ENCODE measurements around the gene ANKS1A. TPM values are rescaled to one million over a fixed set of nuclear protein-coding genes. Genes with fewer than 3 reads are reported as not detected.
"Not testable (repeated sequence)": the region's sequence is repeated elsewhere in the genome, so short reads cannot be mapped to it uniquely, and the experiment has no call there.

The ANKS1A gene, protein sequence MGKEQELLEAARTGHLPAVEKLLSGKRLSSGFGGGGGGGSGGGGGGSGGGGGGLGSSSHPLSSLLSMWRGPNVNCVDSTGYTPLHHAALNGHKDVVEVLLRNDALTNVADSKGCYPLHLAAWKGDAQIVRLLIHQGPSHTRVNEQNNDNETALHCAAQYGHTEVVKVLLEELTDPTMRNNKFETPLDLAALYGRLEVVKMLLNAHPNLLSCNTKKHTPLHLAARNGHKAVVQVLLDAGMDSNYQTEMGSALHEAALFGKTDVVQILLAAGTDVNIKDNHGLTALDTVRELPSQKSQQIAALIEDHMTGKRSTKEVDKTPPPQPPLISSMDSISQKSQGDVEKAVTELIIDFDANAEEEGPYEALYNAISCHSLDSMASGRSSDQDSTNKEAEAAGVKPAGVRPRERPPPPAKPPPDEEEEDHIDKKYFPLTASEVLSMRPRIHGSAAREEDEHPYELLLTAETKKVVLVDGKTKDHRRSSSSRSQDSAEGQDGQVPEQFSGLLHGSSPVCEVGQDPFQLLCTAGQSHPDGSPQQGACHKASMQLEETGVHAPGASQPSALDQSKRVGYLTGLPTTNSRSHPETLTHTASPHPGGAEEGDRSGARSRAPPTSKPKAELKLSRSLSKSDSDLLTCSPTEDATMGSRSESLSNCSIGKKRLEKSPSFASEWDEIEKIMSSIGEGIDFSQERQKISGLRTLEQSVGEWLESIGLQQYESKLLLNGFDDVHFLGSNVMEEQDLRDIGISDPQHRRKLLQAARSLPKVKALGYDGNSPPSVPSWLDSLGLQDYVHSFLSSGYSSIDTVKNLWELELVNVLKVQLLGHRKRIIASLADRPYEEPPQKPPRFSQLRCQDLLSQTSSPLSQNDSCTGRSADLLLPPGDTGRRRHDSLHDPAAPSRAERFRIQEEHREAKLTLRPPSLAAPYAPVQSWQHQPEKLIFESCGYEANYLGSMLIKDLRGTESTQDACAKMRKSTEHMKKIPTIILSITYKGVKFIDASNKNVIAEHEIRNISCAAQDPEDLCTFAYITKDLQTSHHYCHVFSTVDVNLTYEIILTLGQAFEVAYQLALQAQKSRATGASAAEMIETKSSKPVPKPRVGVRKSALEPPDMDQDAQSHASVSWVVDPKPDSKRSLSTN
- polyA plus RNA-seq (ENCODE audit: insufficient read length in 4 of 4), result 10 to 100 TPM; 37.4 to 49.0 (median 44.5) TPM

- peak; percentile 71 to 82 (median 73) for DNase-seq (ENCODE audit: low read depth in 4 of 4, low spot score in 3 of 4)
Measured at GRCh38 chr6:34888874-34889555, at the start of gene ANKS1A. TSS of gene ANKS1A (plus strand) at chr6:34889255. CDS start at chr6:34889403, 148 bp downstream.

DNA sequence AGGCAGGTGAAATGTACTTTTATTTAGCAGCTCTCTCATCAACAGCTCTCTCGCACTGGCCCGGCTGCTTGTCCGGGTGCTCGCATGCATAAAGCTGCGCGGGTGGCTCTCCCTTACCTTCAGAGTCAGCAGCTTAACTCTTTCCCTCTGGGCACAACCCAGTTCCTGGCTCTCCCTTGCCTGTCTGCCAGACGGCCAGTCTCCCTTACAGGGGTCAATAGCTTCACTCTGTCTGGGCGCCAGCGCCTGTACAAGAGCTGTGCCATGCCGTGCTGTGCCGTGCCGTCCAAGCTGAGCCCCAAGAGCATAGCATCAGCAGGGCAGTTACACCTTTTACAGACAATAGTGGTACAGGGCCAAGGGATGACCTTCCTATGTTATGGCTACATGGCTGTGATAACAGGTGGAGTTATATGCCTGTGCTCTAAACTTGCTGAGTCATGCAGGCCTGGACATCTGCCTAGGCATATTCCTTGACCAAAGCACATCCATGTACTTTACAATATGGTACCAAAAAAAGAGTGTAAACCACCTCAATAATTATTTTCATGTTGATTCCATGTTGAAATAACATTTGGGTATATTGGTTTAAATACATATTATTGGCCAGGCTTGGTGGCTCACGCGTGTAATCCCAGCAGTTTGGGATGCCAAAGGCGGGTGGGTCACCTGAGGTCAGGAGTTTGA is 49.2 kb upstream of the ANKS1A start:
- DNase-seq (ENCODE audit: low read depth in 4 of 4, low spot score in 3 of 4), result no peak

- DNase-seq (ENCODE audit: low read depth in 4 of 4, low spot score in 3 of 4), result not testable (repeated sequence)
Measured at GRCh38 chr6:34849066-34849465, 40.0 kb upstream of the ANKS1A start.

DNA sequence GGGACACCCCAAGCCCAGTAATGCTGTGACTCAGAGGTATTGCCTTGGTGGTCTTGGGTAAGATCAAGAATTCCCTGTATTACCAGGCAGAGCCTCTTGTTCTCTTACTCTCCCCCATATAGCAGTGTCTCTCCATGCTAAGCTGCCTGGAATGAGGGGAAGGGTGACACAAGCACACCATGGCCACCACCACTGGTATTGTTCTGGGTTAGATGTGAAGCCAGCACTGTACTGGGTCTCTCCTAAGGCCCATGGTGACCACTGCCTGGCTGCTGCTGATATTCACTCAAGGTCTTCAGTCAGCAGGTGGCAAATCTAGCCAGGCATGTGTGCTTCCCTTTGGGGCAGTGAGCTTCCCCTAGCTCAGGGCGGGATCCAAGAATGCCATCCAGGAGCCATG is 37.7 kb upstream of the ANKS1A start:
- DNase-seq (ENCODE audit: low read depth in 4 of 4, low spot score in 3 of 4), result no peak

DNA sequence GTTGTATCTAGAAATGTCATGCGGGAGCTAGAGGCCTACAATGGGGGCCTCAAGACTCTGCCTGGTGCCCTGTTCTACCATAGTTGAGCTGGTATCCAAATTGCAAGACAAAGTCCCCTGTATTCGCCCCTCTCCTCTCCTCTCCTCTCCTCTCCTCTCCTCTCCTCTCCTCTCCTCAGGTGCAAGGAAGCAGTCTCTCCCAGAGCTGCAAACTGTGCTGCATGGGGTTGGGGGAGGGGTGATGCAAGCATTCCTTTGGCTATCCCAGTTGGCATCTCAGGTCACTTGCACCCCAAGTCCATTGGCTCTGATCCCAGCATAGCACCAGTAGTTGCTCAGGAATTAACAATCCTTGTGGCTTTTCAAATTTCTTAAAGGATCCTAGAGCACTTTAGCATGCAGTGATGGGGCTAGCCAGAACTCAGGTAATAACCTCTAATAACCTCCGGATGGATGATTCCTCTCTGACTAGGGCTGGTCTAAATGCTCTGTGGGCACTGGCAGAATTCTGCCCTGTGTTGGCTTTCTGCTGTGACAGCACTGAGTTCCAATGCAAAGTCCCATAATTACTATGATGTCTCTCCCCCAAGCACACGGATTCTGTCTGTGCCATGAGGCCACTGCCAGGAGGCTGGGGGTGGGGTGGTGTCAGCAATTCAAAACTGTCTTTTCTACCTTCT is 36.5 kb upstream of the ANKS1A start:
- DNase-seq (ENCODE audit: low read depth in 4 of 4, low spot score in 3 of 4), result no peak

DNA sequence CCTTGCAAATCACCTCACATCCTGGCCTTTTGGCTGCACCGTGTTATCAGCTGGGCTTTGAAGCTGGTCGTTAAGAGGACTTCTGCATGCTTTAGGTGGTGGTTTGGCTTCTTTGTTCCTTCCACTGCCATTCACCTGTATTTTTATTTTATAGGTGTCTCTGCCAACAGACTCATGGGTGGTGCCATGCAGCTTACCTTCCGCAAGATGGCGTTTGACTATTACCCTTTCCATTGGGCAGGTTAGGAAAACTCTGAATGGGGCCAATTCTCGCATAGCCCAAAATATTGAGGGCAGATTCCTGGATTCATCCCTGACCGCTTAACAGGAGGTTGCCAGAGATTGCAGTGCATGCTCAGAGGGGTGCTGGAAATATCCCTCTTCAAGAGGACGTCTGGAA is 33.6 kb upstream of the ANKS1A start:
- no peak for DNase-seq (ENCODE audit: low read depth in 4 of 4, low spot score in 3 of 4)

GRCh38 chr6:34858681-34859080 is 30.4 kb upstream of the ANKS1A start:
- DNase-seq (ENCODE audit: low read depth in 4 of 4, low spot score in 3 of 4), result no peak

DNA sequence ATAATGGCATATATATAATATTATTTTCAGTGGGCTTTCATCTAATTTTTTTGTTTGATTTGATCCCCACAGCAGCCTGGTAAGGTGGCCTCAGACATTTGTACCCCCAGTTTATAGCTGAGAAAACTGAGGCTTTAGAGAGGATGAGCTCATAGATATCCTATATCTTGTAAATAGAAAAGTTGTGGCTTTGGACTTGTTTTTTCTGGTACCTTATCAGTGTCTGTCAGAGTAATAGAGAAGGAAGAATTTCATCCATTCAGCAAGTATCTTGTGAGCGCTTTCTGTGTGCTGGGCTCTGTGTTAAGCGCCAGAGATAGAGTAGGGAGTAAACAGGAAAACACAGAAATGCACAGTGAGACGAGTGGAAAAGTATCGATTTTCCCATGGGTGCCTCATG is 29.1 kb upstream of the ANKS1A start:
- DNase-seq (ENCODE audit: low read depth in 4 of 4, low spot score in 3 of 4), result no peak

DNA sequence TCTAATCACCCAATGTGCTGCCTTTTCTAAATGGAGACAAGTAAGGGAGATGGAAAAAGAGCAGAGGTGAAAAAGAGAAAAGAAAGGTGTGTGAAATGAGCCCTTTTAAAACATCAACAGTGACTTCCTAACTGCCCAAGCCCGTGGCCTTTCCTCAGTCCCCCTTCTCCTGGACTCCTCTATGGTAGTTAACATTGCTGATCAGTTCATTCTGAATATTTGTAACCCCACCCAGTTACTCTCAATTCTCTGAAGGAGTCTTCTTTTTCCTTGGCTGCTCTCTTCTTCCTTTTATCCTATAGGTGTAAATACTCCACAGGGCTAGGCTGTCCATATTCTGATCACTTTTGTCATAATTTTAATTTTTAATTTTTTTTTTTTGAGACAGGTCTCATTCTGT is 28.3 kb upstream of the ANKS1A start:
- no peak for DNase-seq (ENCODE audit: low read depth in 4 of 4, low spot score in 3 of 4)

DNA sequence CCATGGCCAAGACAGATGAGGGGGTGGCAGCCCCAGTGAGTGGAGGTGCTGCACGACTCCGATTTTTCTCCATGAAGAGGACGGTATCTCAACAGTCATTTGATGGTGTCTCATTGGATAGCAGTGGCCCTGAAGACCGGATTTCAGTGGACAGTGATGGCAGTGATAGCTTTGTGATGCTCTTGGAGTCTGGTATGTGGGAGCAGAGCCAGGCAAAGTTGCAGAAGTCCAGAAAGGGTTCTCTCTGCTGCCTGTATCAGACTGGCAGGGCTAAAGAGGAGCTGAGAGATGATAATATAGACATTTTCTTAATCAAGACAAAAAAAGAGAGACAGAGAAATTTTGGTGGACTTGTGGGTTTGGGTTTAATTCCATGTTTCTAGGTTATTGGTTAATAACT is 25.0 kb upstream of the ANKS1A start:
- DNase-seq (ENCODE audit: low read depth in 4 of 4, low spot score in 3 of 4), result no peak

DNA sequence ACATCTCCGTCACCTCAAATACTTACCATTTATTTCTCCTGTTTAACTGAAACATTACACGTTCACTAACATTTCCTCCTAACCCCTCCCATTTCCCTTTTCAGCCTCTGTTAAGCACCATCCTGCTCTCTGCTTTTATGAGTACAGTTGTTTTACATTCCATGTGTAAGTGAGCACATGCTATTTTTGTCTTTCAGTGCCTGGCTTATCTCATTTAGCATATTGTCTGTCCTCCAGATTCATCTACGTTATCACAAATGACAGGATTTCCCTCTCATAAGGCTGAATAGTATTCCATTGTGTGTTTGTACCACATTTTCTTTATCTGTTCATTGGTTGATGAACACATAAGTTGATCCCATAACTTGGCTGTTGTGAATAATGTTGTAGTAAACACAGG is 23.9 kb upstream of the ANKS1A start:
- DNase-seq (ENCODE audit: low read depth in 4 of 4, low spot score in 3 of 4), result no peak

DNA sequence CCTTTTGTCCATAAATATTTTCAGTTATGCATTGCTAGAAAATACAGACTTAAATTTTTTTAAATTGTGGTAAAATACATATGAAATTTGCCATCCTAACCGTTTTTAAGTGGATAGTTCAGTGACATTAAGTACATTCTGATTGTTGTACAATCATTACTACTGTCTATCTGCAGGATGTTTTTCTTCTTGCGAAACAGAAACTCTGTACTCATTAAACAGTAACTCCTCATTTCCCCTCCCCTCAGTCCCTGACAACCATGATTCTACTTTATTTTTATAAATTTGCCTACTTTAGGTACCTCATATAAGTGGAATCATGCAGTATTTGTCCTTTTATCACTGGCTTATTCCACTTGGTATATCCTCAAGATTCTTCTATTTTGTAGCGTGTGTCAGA is 22.5 kb upstream of the ANKS1A start:
- no peak for DNase-seq (ENCODE audit: low read depth in 4 of 4, low spot score in 3 of 4)

GRCh38 chr6:34867484-34867883 is 21.6 kb upstream of the ANKS1A start:
- DNase-seq (ENCODE audit: low read depth in 4 of 4, low spot score in 3 of 4), result no peak

DNA sequence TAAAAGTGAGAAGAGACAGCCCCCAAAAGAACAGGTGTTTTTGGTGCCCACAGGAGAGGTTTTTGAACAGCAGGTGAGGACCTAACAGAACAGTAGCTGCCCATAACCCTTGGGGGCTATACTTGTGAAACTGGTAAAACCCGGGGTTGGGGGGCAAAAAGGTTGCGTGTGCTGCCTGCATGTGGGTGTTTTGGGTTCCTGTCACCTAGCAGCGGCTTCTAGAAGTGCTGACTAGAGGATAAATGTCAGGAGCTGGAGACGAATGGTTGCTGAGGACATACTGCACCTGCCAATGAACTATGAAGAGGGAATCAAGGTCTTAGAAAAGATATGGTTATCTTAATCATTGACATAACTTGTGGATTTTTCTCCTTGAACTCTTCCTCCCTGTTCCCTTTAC is 17.2 kb upstream of the ANKS1A start:
- DNase-seq (ENCODE audit: low read depth in 4 of 4, low spot score in 3 of 4), result no peak

- DNase-seq (ENCODE audit: low read depth in 4 of 4, low spot score in 3 of 4), result no peak
Measured at GRCh38 chr6:34872332-34872731, 16.7 kb upstream of the ANKS1A start.

GRCh38 chr6:34875292-34876213 is 13.5 kb upstream of the ANKS1A start:
- no peak for DNase-seq (ENCODE audit: low read depth in 4 of 4, low spot score in 3 of 4)

- DNase-seq (ENCODE audit: low read depth in 4 of 4, low spot score in 3 of 4), result no peak
Measured at GRCh38 chr6:34876472-34876871, 12.6 kb upstream of the ANKS1A start.

GRCh38 chr6:34877259-34877658 is 11.8 kb upstream of the ANKS1A start:
- DNase-seq (ENCODE audit: low read depth in 4 of 4, low spot score in 3 of 4), result no peak
